Gastroesophageal sphincter (tissue), 3 donors: ENCODE data around the gene UFM1.

Experiments used
- CTCF ChIP-seq, 4 experiments: fragments of 200-600 bp in 2 of 4; fragments of 450-650 bp in 2 of 4; sonication (generic) in 1 of 4; IDR thresholded peaks; one replicate each; pipeline ENCODE4 v1.5.1; 2017 to 2019; ENCODE audit warnings: antibody characterized with exemption in 4 of 4, mild to moderate bottlenecking in 2 of 4, moderate library complexity in 2 of 4
- EP300 ChIP-seq: sonication (generic); formaldehyde crosslinking; IDR thresholded peaks from one replicate; pipeline ENCODE4 v1.6.1; 2017; ENCODE audit warnings: antibody characterized with exemption, mild to moderate bottlenecking
- POLR2A ChIP-seq, 2 donors: fragments of 450-650 bp; IDR thresholded peaks; one replicate each; pipeline ENCODE4 v1.6.1; 2017; ENCODE audit warnings: antibody characterized with exemption in 2 of 2, mild to moderate bottlenecking in 2 of 2, moderate library complexity in 1 of 2

GRCh38 chr13:38391341-38391740, 41.7 kb downstream of the UFM1 start:
- TF ChIP-seq POLR2A (IDR thresholded peaks at IDR 0.05) (no peak), EP300 (no peak), CTCF (IDR thresholded peaks at IDR 0.05) (no peak)
